PC-3 (cell line): ENCODE results near the gene AKR1C1. TPM values are rescaled to one million over a fixed set of nuclear protein-coding genes. Genes with fewer than 3 reads are reported as not detected.
"Not testable (repeated sequence)": the region's sequence is repeated elsewhere in the genome, so short reads cannot be mapped to it uniquely, and the experiment has no call there.

Experiments
- ATAC-seq: fragments of 200-7000 bp; cut with Tn5 transposase; 2 replicates; pipeline ENCODE4 v1.9.1; 2020; ENCODE audit warnings: mild to moderate bottlenecking, moderate library complexity
- BruUV-seq: library from RNA; stranded (reverse); fragments of 400-500 nt; replicated peaks from 2 replicates; lab custom pipeline; 2021; lab: Mats Ljungman, UMichigan
- CTCF ChIA-PET: fragments of 300-600 bp; sonication (Branson Sonifier 250); formaldehyde crosslinking; loops from one replicate; lab custom pipeline; 2022; ENCODE audit warnings: antibody characterized with exemption; lab: Charles Lee
- POLR2A ChIA-PET: fragments of 300-600 bp; sonication (Branson Sonifier 250); formaldehyde crosslinking; loops from one replicate; lab custom pipeline; 2022; ENCODE audit warnings: antibody characterized with exemption; ENCODE audit not compliant: unreplicated experiment; lab: Charles Lee
- DNase-seq: peaks from one replicate; pipeline ENCODE4 v3.0.0-alpha.2; 2015
- H2AFZ ChIP-seq: fragments of 300-600 bp; sonication (generic); 2 replicates; pipeline ENCODE4 v1.6.0; 2016; ENCODE audit warnings: antibody characterized with exemption, low read length
- H3F3A ChIP-seq: fragments of 300-600 bp; sonication (generic); one replicate; pipeline ENCODE4 v1.6.0; 2017; ENCODE audit warnings: antibody characterized with exemption, low read length, control low read depth, mild to moderate bottlenecking; ENCODE audit not compliant: unreplicated experiment
- H3K27ac ChIP-seq: fragments of 300-600 bp; sonication (generic); 2 replicates; pipeline ENCODE4 v1.5.1; 2016; ENCODE audit warnings: mild to moderate bottlenecking, low read length
- H3K27me3 ChIP-seq: fragments of 300-600 bp; sonication (generic); 2 replicates; pipeline ENCODE4 v1.6.1; 2016; ENCODE audit warnings: low read length, mixed read lengths
- H3K36me3 ChIP-seq: fragments of 300-600 bp; sonication (generic); 2 replicates; pipeline ENCODE4 v1.6.1; 2016; ENCODE audit warnings: low read depth, mixed run types, low read length, mixed read lengths
- H3K4me1 ChIP-seq: fragments of 300-600 bp; sonication (generic); 2 replicates; pipeline ENCODE4 v1.5.1; 2016; ENCODE audit warnings: low read length; ENCODE audit not compliant: insufficient read depth
- H3K4me2 ChIP-seq: fragments of 300-600 bp; sonication (generic); 2 replicates; pipeline ENCODE4 v1.6.0; 2016; ENCODE audit warnings: low read length
- H3K4me3 ChIP-seq: fragments of 300-600 bp; sonication (generic); 2 replicates; pipeline ENCODE4 v1.5.1; 2016; ENCODE audit warnings: mild to moderate bottlenecking, low read length, mixed read lengths
- H3K79me2 ChIP-seq: fragments of 300-600 bp; sonication (generic); 2 replicates; pipeline ENCODE4 v1.6.1; 2017; ENCODE audit warnings: low read length, mixed read lengths
- H3K9ac ChIP-seq: fragments of 300-600 bp; sonication (generic); 2 replicates; pipeline ENCODE4 v1.6.0; 2016; ENCODE audit warnings: mild to moderate bottlenecking, low read length
- H3K9me2 ChIP-seq: fragments of 300-600 bp; sonication (generic); replicated peaks from 2 replicates; pipeline ENCODE4 v1.6.1; 2016; ENCODE audit warnings: mixed run types, low read length, mixed read lengths
- H3K9me3 ChIP-seq: fragments of 300-600 bp; sonication (generic); 2 replicates; pipeline ENCODE4 v1.6.1; 2016; ENCODE audit warnings: low read length, mixed read lengths
- H4K20me1 ChIP-seq: fragments of 300-600 bp; sonication (generic); 2 replicates; pipeline ENCODE4 v1.6.1; 2016; ENCODE audit warnings: low read length, mixed read lengths
- CTCF ChIP-seq: fragments of 300-600 bp; sonication (generic); conservative IDR thresholded peaks from 2 replicates; pipeline ENCODE4 v1.5.1; 2017; ENCODE audit warnings: antibody characterized with exemption, low read depth, mild to moderate bottlenecking, low read length
- EZH2 ChIP-seq: fragments of 300-600 bp; sonication (generic); IDR thresholded peaks from one replicate; pipeline ENCODE4 v1.6.1; 2017; ENCODE audit warnings: antibody characterized with exemption, mild to moderate bottlenecking, low read length; ENCODE audit not compliant: unreplicated experiment
- EZH2phosphoT487 ChIP-seq: fragments of 300-600 bp; sonication (generic); IDR thresholded peaks from 2 replicates; pipeline ENCODE4 v1.6.1; 2018; ENCODE audit warnings: mild to moderate bottlenecking, antibody characterized with exemption, low read length, borderline replicate concordance
- intact Hi-C: fragments of 100-400 bp; cut with micrococcal nuclease; formaldehyde crosslinking; loops from 2 replicates; pipeline ENCODE4 v1.9.0; 2023
- total RNA-seq: library from RNA; depleted of rRNA; stranded (reverse); fragments of >200 nt; gene quantifications from 2 replicates; pipeline ENCODE4 v1.2.3, GENCODE V29; 2014

AKR1C1 gene
- total RNA-seq, 1 experiment from 2014 or later: 3.2 TPM

DNA sequence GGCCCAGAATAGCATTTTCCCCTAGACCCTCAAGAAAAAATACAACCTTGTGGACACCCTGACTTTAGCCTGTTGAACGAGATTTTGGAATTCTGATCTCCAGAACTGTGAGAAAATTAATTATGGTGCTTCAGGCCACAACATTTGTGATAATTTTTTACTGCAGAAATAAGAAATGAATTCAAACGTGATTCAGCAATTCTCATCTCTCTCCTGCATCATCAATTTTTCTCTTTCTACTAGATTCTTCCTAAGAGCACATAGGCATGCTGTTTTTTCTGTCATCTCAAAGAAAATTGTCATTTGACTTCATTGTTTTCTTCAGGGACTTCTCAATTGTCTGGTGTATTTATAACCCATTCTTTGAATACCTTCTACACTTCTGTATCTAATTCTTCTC is 49.4 kb downstream of the AKR1C1 start:
- no peak for TF ChIP-seq EZH2
- TF ChIP-seq EZH2phosphoT487: no peak
- no peak for TF ChIP-seq CTCF
- Histone ChIP-seq H3K9ac (no peak overlapping the region), H3K4me1 (peaks cover 15% of the 10 kb centered on the region), H3F3A (no peaks in the 10 kb centered on the region), H2AFZ (no peak overlapping the region), H3K27me3 (no peaks in the 10 kb centered on the region), H4K20me1 (no peaks in the 10 kb centered on the region), H3K36me3 (no peaks in the 10 kb centered on the region), H3K79me2 (no peaks in the 10 kb centered on the region), H3K9me2 (no peaks in the 10 kb centered on the region), H3K4me3 (no peak overlapping the region), H3K4me2 (no peak overlapping the region), H3K9me3 (no peaks in the 10 kb centered on the region), H3K27ac (no peak overlapping the region)
- ChIA-PET POLR2A (no interaction called here), CTCF (no interaction called here)
- ATAC-seq: no peak
- DNase-seq: no peak
- intact Hi-C loops: no loop called here
- no TSS peak for BruUV-seq

- intact Hi-C loops: no loop called here
- no peaks in the 10 kb centered on the region for H4K20me1 ChIP-seq
- no peak overlapping the region for H3K4me3 ChIP-seq
- ChIA-PET POLR2A (no interaction called here), CTCF (no interaction called here)
- H3K36me3 ChIP-seq: no peaks in the 10 kb centered on the region
- H3K27ac ChIP-seq: peak overlapping the region; percentile 62
- peak overlapping the region; percentile 41 for H3K4me2 ChIP-seq
- TF ChIP-seq EZH2: no peak
- TF ChIP-seq EZH2phosphoT487: no peak
- no peak for TF ChIP-seq CTCF
- H3F3A ChIP-seq: no peaks in the 10 kb centered on the region
- H3K9ac ChIP-seq: no peak overlapping the region
- peaks cover 14% of the 10 kb centered on the region for H3K4me1 ChIP-seq
- H3K9me3 ChIP-seq: no peaks in the 10 kb centered on the region
- H3K9me2 ChIP-seq: no peaks in the 10 kb centered on the region
- H3K79me2 ChIP-seq: no peaks in the 10 kb centered on the region
- no peak; the same call in 1 of the 2 replicates for ATAC-seq
- no peaks in the 10 kb centered on the region for H3K27me3 ChIP-seq
- peak; percentile 60 for DNase-seq
- BruUV-seq: no TSS peak
- H2AFZ ChIP-seq: no peak overlapping the region
Observed at GRCh38 chr10:5013385-5013784, 50.2 kb downstream of the AKR1C1 start.

DNA sequence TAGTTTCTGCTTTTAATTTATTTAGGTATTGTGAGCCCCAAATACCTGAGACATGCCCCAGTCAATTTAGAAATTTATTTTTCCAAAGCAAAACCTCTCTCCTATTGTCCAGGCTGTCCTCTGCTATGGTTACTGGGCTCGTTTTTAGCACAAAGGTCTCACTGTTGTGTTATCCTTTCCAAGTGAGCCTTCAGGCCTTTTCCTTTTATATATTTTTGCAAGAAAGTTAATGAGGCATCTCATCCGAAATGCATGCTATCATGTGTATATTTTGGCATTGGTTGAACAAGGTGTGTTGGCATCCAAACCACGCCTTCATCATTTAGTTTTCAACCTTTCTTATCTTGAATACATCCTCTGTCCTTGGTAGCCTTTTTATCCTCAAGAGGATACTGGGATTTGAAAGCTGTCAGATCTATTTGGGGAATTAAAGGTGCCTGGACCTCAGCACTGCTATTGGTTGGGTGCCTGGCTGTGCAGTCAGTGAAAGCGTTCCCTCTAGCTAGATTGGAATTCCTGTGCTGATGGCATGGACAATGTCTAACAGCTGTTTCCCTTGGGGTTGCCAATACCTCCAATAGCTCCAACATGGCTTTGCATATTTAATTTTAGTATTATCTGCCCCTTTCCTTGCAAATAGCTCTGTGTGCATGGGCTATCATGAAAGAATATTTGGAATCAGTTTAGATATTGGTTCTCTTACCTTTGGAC is 51.1 kb downstream of the AKR1C1 start:
- intact Hi-C loops: loop anchor here (1.0 kb wide), 1 partner anchor 165 kb away; no protein-coding TSS in a partner anchor
- H2AFZ ChIP-seq, H3K9ac ChIP-seq, H3K4me3 ChIP-seq, POLR2A ChIA-PET, H3K4me2 ChIP-seq, H3K9me2 ChIP-seq, BruUV-seq, H3K79me2 ChIP-seq, H3F3A ChIP-seq, H3K27me3 ChIP-seq, CTCF ChIA-PET, H3K36me3 ChIP-seq, H3K9me3 ChIP-seq, H4K20me1 ChIP-seq: not testable (repeated sequence)
- peak; percentile 67 for ATAC-seq
- peak; percentile 33 for DNase-seq
- Histone ChIP-seq H3K4me1 (peaks cover 16% of the 10 kb centered on the region), H3K27ac (peak overlapping the region; percentile 62)
